ENCODE measurements around the gene ABCB8. TPM values are rescaled to one million over a fixed set of nuclear protein-coding genes. Genes with fewer than 3 reads are reported as not detected.

Gene ABCB8
- total and polyA plus RNA-seq, 2 of the 4 experiments (the other 2 are of a cell fraction) = 16.3 to 26.8 TPM

GRCh38 chr7:150997075-150997511 lies 31.2 kb upstream of the ABCB8 start:
- ATAC-seq (ENCODE audit: low read depth) = no peak
- dilution Hi-C loops (cut with HindIII; ENCODE audit: low sequenced_read_pairs, unreplicated experiment) = no loop called here
- no peak overlapping the region for H2BK5ac ChIP-seq (ENCODE audit: low read depth, low read length, poor library complexity, severe bottlenecking)
- H3K56ac ChIP-seq (ENCODE audit: extremely low read depth, insufficient read depth, low read length) = no peak overlapping the region
- ChIA-PET POLR2A (ENCODE audit: unreplicated experiment) (no interaction called here), CTCF (no interaction called here)
- no peak overlapping the region for H3K23ac ChIP-seq (ENCODE audit: low read depth, low read length)
- in situ Hi-C loops (cut with MboI; ENCODE audit: low sequenced_read_pairs) = loop anchor here (25.0 kb wide), 1 partner anchor 585 kb away; a partner anchor contains a TSS
- no peak overlapping the region for H3K4me3 ChIP-seq (ENCODE audit: insufficient read depth, low read depth, low read length)
- H3K4me1 ChIP-seq (ENCODE audit: control insufficient read depth, insufficient read depth, low read length) = peaks cover 4% of the 10 kb centered on the region; the same call in 1 of the 2 replicates
- H4K20me1 ChIP-seq (ENCODE audit: insufficient read depth, low read length) = no peaks in the 10 kb centered on the region
- H3K27me3 ChIP-seq (ENCODE audit: control insufficient read depth, insufficient read depth, low read length) = peaks cover 8% of the 10 kb centered on the region
- no peak overlapping the region for H2AK5ac ChIP-seq (ENCODE audit: low read depth, low read length)
- no peak overlapping the region for H4K8ac ChIP-seq (ENCODE audit: low read depth in 2 of 2, low read length in 2 of 2)
- WGBS, 2 experiments (ENCODE audit: extremely low coverage in 2 of 2, insufficient read length in 1 of 2) = 100% methylated on average over 3 of the region's 8 CpGs; no CpG with 5 or more reads in 1 of the 2 experiments
- DNase-seq = no peak
- no peak overlapping the region for H3K4me2 ChIP-seq (ENCODE audit: low read depth, low read length)
- TF ChIP-seq POLR2A (IDR thresholded peaks at IDR 0.05; ENCODE audit: low read depth, low read length) = no peak
- TF ChIP-seq MAZ (IDR thresholded peaks at IDR 0.05; ENCODE audit: borderline replicate concordance, low read depth, low read length) = no peak
- TF ChIP-seq SMC3 (IDR thresholded peaks at IDR 0.05; ENCODE audit: low read depth, low read length) = no peak
- TF ChIP-seq RCOR1 (IDR thresholded peaks at IDR 0.05; ENCODE audit: insufficient replicate concordance, low read length) = no peak
- TF ChIP-seq MXI1 (IDR thresholded peaks at IDR 0.05; ENCODE audit: borderline replicate concordance, low read depth, low read length) = no peak
- no peak for TF ChIP-seq MAFK (IDR thresholded peaks at IDR 0.05; ENCODE audit: low read depth, low read length)
- TF ChIP-seq CTCF (conservative IDR thresholded peaks at IDR 0.05; ENCODE audit: low read depth, low read length) = no peak
- TF ChIP-seq CHD1 (IDR thresholded peaks at IDR 0.05; ENCODE audit: low read depth, low read length) = no peak
- no peak for TF ChIP-seq RFX5 (IDR thresholded peaks at IDR 0.05; ENCODE audit: low read depth, low read length)
- no peak for TF ChIP-seq NFE2L2 (IDR thresholded peaks at IDR 0.05; ENCODE audit: low read depth, low read length)
- TF ChIP-seq RAD21 (IDR thresholded peaks at IDR 0.05; ENCODE audit: low read length) = no peak
- TF ChIP-seq CEBPB (IDR thresholded peaks at IDR 0.05; ENCODE audit: low read depth, low read length) = no peak
- TF ChIP-seq BHLHE40 (IDR thresholded peaks at IDR 0.05; ENCODE audit: low read depth, low read length) = no peak
- TF ChIP-seq FOS (IDR thresholded peaks at IDR 0.05; ENCODE audit: low read depth, low read length) = no peak
- H3K36me3 ChIP-seq (ENCODE audit: control insufficient read depth, insufficient read depth, low read length) = no peaks in the 10 kb centered on the region
- H4K91ac ChIP-seq (ENCODE audit: insufficient read depth, low read depth, low read length) = no peak overlapping the region
- intact Hi-C loops (cut with micrococcal nuclease) = no loop called here
- no peak overlapping the region for H3K27ac ChIP-seq (ENCODE audit: insufficient read depth, low read length)
- H4K5ac ChIP-seq (ENCODE audit: low read depth, low read length) = no peak overlapping the region
- no peaks in the 10 kb centered on the region for H3K9me1 ChIP-seq (ENCODE audit: insufficient read depth, low read length)
- H3K9me3 ChIP-seq (ENCODE audit: control insufficient read depth, insufficient read depth, low read length) = no peaks in the 10 kb centered on the region
- H2BK15ac ChIP-seq (ENCODE audit: low read depth, low read length) = no peak overlapping the region
- H3K14ac ChIP-seq (replicated peaks; ENCODE audit: low read depth, low read length) = no peak overlapping the region
- no peak overlapping the region for H2BK120ac ChIP-seq (ENCODE audit: low read depth, low read length)
- no peak overlapping the region for H2BK20ac ChIP-seq (ENCODE audit: low read depth, low read length)
- BruUV-seq (replicated peaks) = no TSS peak
- H3K4ac ChIP-seq (ENCODE audit: low read depth, low read length) = no peak overlapping the region
- H3K79me1 ChIP-seq (ENCODE audit: low read depth in 1 of 2, low read length in 2 of 2) = no peaks in the 10 kb centered on the region
- H2AFZ ChIP-seq (replicated peaks; ENCODE audit: low read length, poor library complexity) = no peak overlapping the region
- no peak overlapping the region for H2AK9ac ChIP-seq (replicated peaks; ENCODE audit: low read depth, low read length, poor library complexity)
- no peak overlapping the region for H3K18ac ChIP-seq (ENCODE audit: low read depth, low read length)
- no peak overlapping the region for H3K9ac ChIP-seq (ENCODE audit: low read depth, low read length)
